ENCODE results near the gene BTNL9.
A peak's percentile ranks its signal among the peaks of the same experiment; 100 is the strongest.

Gene BTNL9

GRCh38 chr5:181039931-181040630, at the start of gene BTNL9:
Gene BTNL9 (plus strand): TSS chr5:181040266. CDS start chr5:181045490, 5,224 bp downstream.
- H3K27ac ChIP-seq (ENCODE audit: low read depth, low read length), result no peak within 1 kb of the TSS
- peaks cover 15% of the 10 kb centered on the region for H3K4me1 ChIP-seq (ENCODE audit: control insufficient read depth, low read length)
- no peaks in the 10 kb centered on the region for H3K9me2 ChIP-seq (replicated peaks; ENCODE audit: control insufficient read depth, low read length)
- no peaks in the 10 kb centered on the region for H4K20me1 ChIP-seq (ENCODE audit: control insufficient read depth, insufficient read depth, low read depth, low read length)
- TF ChIP-seq EZH2phosphoT487 (IDR thresholded peaks at IDR 0.05; ENCODE audit: borderline replicate concordance, low read length) (no peak), CTCF (IDR thresholded peaks at IDR 0.05; ENCODE audit: low read depth, low read length, poor library complexity, severe bottlenecking) (no peak)
- H3K4me2 ChIP-seq (ENCODE audit: low read length), result no peak within 1 kb of the TSS
- H3K36me3 ChIP-seq (ENCODE audit: control insufficient read depth, low read length), result no peaks in the 10 kb centered on the region
- H3F3A ChIP-seq (ENCODE audit: control insufficient read depth, insufficient read depth), result peaks cover 8% of the 10 kb centered on the region; the same call in 1 of the 2 replicates
- no peaks in the 10 kb centered on the region for H3K79me2 ChIP-seq (ENCODE audit: control insufficient read depth, low read length)
- peaks cover 6% of the 10 kb centered on the region; the same call in 1 of the 2 replicates for H3K27me3 ChIP-seq (ENCODE audit: control insufficient read depth, low read length)
- no peak within 1 kb of the TSS for H3K4me3 ChIP-seq (ENCODE audit: low read length)
- H3K9me3 ChIP-seq (ENCODE audit: control insufficient read depth, insufficient read depth, low read length), result peaks cover 3% of the 10 kb centered on the region; the same call in 1 of the 2 replicates

DNA sequence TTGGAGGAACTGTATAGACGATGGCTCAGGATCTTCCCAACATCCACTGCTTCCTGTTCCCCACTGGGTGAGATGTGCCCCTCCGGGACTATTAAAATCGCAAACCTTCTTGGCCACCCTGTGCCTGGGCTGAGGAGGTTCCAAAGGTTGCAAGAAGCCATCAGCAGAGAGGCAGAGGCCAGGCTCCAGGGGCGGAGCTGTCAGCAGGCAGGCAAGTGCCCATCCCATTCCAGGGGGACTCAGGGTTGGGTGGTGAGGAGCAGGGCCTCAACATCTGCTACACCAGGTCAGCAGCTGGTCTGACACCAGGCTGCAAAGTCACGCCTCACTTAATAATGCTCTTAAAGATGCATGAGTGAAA, 49.2 kb upstream of the BTNL9 start:
- H3K27me3 ChIP-seq (ENCODE audit: control insufficient read depth, low read length), result no peaks in the 10 kb centered on the region
- peak overlapping the region; percentile 84 for H3K4me2 ChIP-seq (ENCODE audit: low read length)
- no peaks in the 10 kb centered on the region for H3K9me3 ChIP-seq (ENCODE audit: control insufficient read depth, insufficient read depth, low read length)
- H3F3A ChIP-seq (ENCODE audit: control insufficient read depth, insufficient read depth), result no peaks in the 10 kb centered on the region
- H3K79me2 ChIP-seq (ENCODE audit: control insufficient read depth, low read length), result no peaks in the 10 kb centered on the region
- peak overlapping the region; percentile 48 for H3K27ac ChIP-seq (ENCODE audit: low read depth, low read length)
- H3K4me1 ChIP-seq (ENCODE audit: control insufficient read depth, low read length), result peaks cover 26% of the 10 kb centered on the region
- no peaks in the 10 kb centered on the region for H3K9me2 ChIP-seq (replicated peaks; ENCODE audit: control insufficient read depth, low read length)
- H3K4me3 ChIP-seq (ENCODE audit: low read length), result peak overlapping the region; percentile 61
- no peaks in the 10 kb centered on the region for H4K20me1 ChIP-seq (ENCODE audit: control insufficient read depth, insufficient read depth, low read depth, low read length)
- no peak for TF ChIP-seq CTCF (IDR thresholded peaks at IDR 0.05; ENCODE audit: low read depth, low read length, poor library complexity, severe bottlenecking)
- TF ChIP-seq EZH2phosphoT487 (IDR thresholded peaks at IDR 0.05; ENCODE audit: borderline replicate concordance, low read length), result no peak
- H3K36me3 ChIP-seq (ENCODE audit: control insufficient read depth, low read length), result no peaks in the 10 kb centered on the region

DNA sequence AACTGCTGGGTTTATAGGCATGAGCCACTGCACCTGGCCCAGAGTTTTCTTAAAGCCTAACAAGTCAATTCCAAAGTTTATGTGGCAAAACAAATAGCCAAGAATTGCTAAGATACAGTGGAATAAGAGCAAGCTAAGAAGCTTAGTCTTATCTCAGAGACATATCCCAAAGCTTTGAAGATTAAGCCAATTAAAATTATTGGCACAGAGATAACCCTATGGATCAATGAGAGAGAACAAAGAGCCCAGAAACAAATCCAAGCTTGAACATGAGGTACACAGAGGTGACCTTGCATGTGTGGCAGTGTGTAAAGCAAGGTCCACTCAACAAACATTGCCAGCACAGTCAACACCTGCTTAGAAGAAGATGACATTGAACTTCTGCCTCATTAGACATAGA, 38.1 kb upstream of the BTNL9 start:
- no peak overlapping the region for H3K27ac ChIP-seq (ENCODE audit: low read depth, low read length)
- no peaks in the 10 kb centered on the region for H3K9me3 ChIP-seq (ENCODE audit: control insufficient read depth, insufficient read depth, low read length)
- no peaks in the 10 kb centered on the region for H3K4me1 ChIP-seq (ENCODE audit: control insufficient read depth, low read length)
- no peak overlapping the region for H3K4me2 ChIP-seq (ENCODE audit: low read length)
- H3K4me3 ChIP-seq (ENCODE audit: low read length), result no peak overlapping the region
- H3F3A ChIP-seq (ENCODE audit: control insufficient read depth, insufficient read depth), result no peaks in the 10 kb centered on the region
- no peaks in the 10 kb centered on the region for H3K27me3 ChIP-seq (ENCODE audit: control insufficient read depth, low read length)
- no peaks in the 10 kb centered on the region for H3K9me2 ChIP-seq (replicated peaks; ENCODE audit: control insufficient read depth, low read length)
- TF ChIP-seq EZH2phosphoT487 (IDR thresholded peaks at IDR 0.05; ENCODE audit: borderline replicate concordance, low read length) (no peak), CTCF (IDR thresholded peaks at IDR 0.05; ENCODE audit: low read depth, low read length, poor library complexity, severe bottlenecking) (no peak)
- H3K36me3 ChIP-seq (ENCODE audit: control insufficient read depth, low read length), result no peaks in the 10 kb centered on the region
- H4K20me1 ChIP-seq (ENCODE audit: control insufficient read depth, insufficient read depth, low read depth, low read length), result no peaks in the 10 kb centered on the region
- H3K79me2 ChIP-seq (ENCODE audit: control insufficient read depth, low read length), result no peaks in the 10 kb centered on the region

All from DOHH2 (cell line).